Lung (tissue), 12 donors: ENCODE data around the gene COL25A1. TPM values are rescaled to one million over a fixed set of nuclear protein-coding genes. Genes with fewer than 3 reads are reported as not detected.

Experiments
- ATAC-seq: fragments of 200-7000 bp; cut with Tn5 transposase; one replicate; pipeline ENCODE4 v1.9.1; 2020; ENCODE audit warnings: moderate number of reproducible peaks; ENCODE audit not compliant: insufficient read depth, low FRiP score
- DNase-seq, 3 donors: peaks; one replicate each; pipeline ENCODE4 v3.0.0-alpha.2; 2013 to 2017
- H3K27ac ChIP-seq, 2 donors: one replicate each; pipeline ENCODE4 v1.5.1; 2013; ENCODE audit warnings: mild to moderate bottlenecking in 2 of 2, moderate library complexity in 2 of 2, control low read depth in 1 of 2, inconsistent platforms in 1 of 2, low read depth in 1 of 2, low read length in 1 of 2
- H3K27me3 ChIP-seq, 3 donors: one replicate each; pipeline ENCODE4 v1.5.1; 2013; ENCODE audit warnings: low read length in 2 of 3; ENCODE audit not compliant: control insufficient read depth in 3 of 3, insufficient read depth in 3 of 3
- H3K36me3 ChIP-seq, 4 donors: one replicate each; pipeline ENCODE4 v1.5.1; 2013; ENCODE audit warnings: low read length in 4 of 4, mild to moderate bottlenecking in 1 of 4, moderate library complexity in 1 of 4; ENCODE audit not compliant: control insufficient read depth in 4 of 4, insufficient read depth in 4 of 4
- H3K4me1 ChIP-seq, 5 donors: one replicate each; pipeline ENCODE4 v1.5.1; 2013; ENCODE audit warnings: low read length in 5 of 5, mild to moderate bottlenecking in 2 of 5, moderate library complexity in 1 of 5; ENCODE audit not compliant: control insufficient read depth in 5 of 5, insufficient read depth in 5 of 5
- H3K4me3 ChIP-seq: one replicate; pipeline ENCODE4 v1.5.1; 2013; ENCODE audit warnings: mild to moderate bottlenecking, control low read depth, moderate library complexity
- H3K9ac ChIP-seq, 2 donors: one replicate each; pipeline ENCODE4 v1.5.1; 2013; ENCODE audit warnings: low read length in 2 of 2, control low read depth in 1 of 2; ENCODE audit not compliant: insufficient read depth in 1 of 2
- H3K9me3 ChIP-seq, 4 donors: one replicate each; pipeline ENCODE4 v1.5.1; 2013; ENCODE audit warnings: low read length in 3 of 4, mild to moderate bottlenecking in 1 of 4, moderate library complexity in 1 of 4; ENCODE audit not compliant: control insufficient read depth in 4 of 4, insufficient read depth in 3 of 4
- WGBS, 2 donors: extraction: QIAGEN DNeasy Blood & Tissue Kit; methylation state at CpG; one replicate each; pipeline ENCODE4 v1.1.7; 2013; 5-methylcytosine and 5-hydroxymethylcytosine counted together
- polyA plus RNA-seq, 2 donors: library from polyadenylated mRNA; stranded (reverse); fragments of 200-250 nt; gene quantifications; one replicate each; pipeline ENCODE4 v1.2.1, GENCODE V29; 2013
- total RNA-seq, 2 donors: library from RNA; depleted of rRNA in 1 of 2; stranded (reverse); fragments of >200 nt in 1 of 2; gene quantifications; one replicate each; pipeline ENCODE4 v1.2.1, GENCODE V29; 2014 to 2021
- TF ChIP-seq, protein P1 (sequence below): IDR thresholded peaks from 2 replicates; pipeline ENCODE4 v1.5.1; 2012; ENCODE audit warnings: mild to moderate bottlenecking; ENCODE audit errors: control extremely low read depth, extremely low read depth
- donor health status: control.
- donor health status: control.
- donor health status: Bipolar disorder and iron deficiency.
- donor health status: healthy.
- donor health status: DM: yes; HTN: yes; CAD: no.

Gene COL25A1
- total and polyA plus RNA-seq, 4 donors, result 0.06 to 3.5 (median 1.8) TPM

- ATAC-seq (no peak), DNase-seq (peak in 2 of 3 donors; percentile 40 to 50)
- no peak overlapping the region for H3K27ac ChIP-seq
- H3K4me3 ChIP-seq, result no peak overlapping the region
- no peaks in the 10 kb centered on the region for H3K4me1 ChIP-seq
- H3K9me3 ChIP-seq, result no peaks in the 10 kb centered on the region
- no peaks in the 10 kb centered on the region for H3K36me3 ChIP-seq
- no peaks in the 10 kb centered on the region for H3K27me3 ChIP-seq
- TF ChIP-seq, protein P1, sequence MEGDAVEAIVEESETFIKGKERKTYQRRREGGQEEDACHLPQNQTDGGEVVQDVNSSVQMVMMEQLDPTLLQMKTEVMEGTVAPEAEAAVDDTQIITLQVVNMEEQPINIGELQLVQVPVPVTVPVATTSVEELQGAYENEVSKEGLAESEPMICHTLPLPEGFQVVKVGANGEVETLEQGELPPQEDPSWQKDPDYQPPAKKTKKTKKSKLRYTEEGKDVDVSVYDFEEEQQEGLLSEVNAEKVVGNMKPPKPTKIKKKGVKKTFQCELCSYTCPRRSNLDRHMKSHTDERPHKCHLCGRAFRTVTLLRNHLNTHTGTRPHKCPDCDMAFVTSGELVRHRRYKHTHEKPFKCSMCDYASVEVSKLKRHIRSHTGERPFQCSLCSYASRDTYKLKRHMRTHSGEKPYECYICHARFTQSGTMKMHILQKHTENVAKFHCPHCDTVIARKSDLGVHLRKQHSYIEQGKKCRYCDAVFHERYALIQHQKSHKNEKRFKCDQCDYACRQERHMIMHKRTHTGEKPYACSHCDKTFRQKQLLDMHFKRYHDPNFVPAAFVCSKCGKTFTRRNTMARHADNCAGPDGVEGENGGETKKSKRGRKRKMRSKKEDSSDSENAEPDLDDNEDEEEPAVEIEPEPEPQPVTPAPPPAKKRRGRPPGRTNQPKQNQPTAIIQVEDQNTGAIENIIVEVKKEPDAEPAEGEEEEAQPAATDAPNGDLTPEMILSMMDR, result no peak
- no peak overlapping the region for H3K9ac ChIP-seq
- WGBS, 2 donors, result 61 to 71% methylated on average over 2 of the region's 2 CpGs
Observed at GRCh38 chr4:108861334-108861733, 441.1 kb downstream of the COL25A1 start.

GRCh38 chr4:108854786-108855185 is 447.7 kb downstream of the COL25A1 start:
- Histone ChIP-seq H3K27me3 (no peaks in the 10 kb centered on the region), H3K36me3 (no peaks in the 10 kb centered on the region), H3K9ac (no peak overlapping the region), H3K4me3 (no peak overlapping the region), H3K27ac (no peak overlapping the region), H3K9me3 (no peaks in the 10 kb centered on the region), H3K4me1 (no peaks in the 10 kb centered on the region)
- no peak for DNase-seq
- no peak for ATAC-seq
- 88 to 92% methylated on average over 1 of the region's 1 CpG for WGBS, 2 donors
- TF ChIP-seq, protein P1, result no peak

DNA sequence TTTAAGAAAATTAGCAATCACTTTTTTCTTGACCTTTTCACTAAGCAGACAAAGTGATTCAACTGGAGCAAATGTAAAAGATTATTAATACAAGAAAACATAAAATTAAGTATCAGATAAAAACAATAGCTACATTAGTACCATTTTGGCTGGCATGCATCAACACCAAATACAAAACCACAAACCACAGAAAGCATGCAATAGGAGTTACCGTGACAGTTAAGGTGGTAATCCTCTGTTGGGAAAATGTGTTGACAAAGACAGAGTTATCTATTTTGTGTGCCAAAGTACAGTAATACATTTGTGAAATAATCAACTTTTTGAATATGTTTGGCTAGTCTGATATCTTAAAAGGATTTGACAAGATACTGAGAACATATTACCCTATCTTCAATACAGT is 449.8 kb downstream of the COL25A1 start:
- DNase-seq, result no peak
- no peak for ATAC-seq
- WGBS, 2 donors, result 19 to 64% methylated on average over 1 of the region's 1 CpG

More for the DNA sequence above, 449.8 kb downstream of the COL25A1 start:
- Histone ChIP-seq H3K9ac (no peak overlapping the region), H3K4me3 (no peak overlapping the region), H3K27ac (no peak overlapping the region), H3K36me3 (no peaks in the 10 kb centered on the region), H3K9me3 (no peaks in the 10 kb centered on the region), H3K4me1 (peaks cover 0 to 3% (median 0%) of the 10 kb centered on the region in 5 donors), H3K27me3 (no peaks in the 10 kb centered on the region)
- TF ChIP-seq, protein P1, result no peak
